Stimulated activated CD8-positive, alpha-beta memory T cell treated with anti-CD3 and anti-CD28 coated beads, Interleukin-4, amount 100 ng/mL, for 48 hours (primary cell): ENCODE data around the gene GDF10.
A peak's percentile ranks its signal among the peaks of the same experiment; 100 is the strongest.

Experiments used
- DNase-seq: peaks from one replicate; pipeline ENCODE4 v3.0.0-alpha.2; 2020

GDF10 gene

GRCh38 chr10:47299611-47300428 lies at the start of gene GDF10:
GDF10 (plus strand) TSS chr10:47300197; CDS start chr10:47300652, 455 bp downstream.
- no peak for DNase-seq

DNA sequence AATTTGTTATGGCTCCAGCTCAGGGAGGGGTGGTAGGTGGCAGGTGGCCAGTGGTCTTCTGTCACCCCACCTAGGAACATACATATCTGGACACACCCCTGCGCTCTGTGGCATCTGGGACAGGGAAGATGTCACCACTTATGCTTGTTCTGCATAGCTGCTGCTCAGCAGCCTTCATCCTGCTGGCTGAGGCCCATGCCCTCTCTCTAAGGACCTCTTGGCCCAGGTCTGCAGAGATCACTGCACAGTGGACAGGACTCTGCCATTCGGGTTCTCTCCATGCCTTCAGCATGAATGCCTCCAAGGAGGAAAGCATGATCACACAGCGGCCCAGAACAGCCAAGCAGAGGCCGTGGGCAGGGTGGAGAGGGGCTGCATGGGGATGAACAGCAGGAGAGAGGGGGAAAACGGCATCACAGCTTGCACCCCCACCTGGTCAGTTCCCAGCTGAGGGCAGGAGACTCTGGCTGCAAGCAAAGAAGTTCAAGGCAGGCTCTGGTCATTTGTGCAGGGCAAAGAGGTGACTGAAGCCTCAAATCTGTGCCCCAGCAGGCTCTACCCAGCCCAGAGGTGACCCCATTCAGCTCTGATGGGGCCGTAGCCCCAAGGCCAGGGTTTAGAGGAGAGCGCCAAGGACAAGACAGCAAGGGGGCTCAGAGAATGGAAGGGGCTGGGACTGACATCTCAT lies 47.8 kb upstream of the GDF10 start:
- no peak for DNase-seq

- DNase-seq: no peak
These were observed 46.9 kb upstream of the GDF10 start for GRCh38 chr10:47253030-47253637.

GRCh38 chr10:47253651-47254375 lies 46.2 kb upstream of the GDF10 start:
- DNase-seq: no peak

- DNase-seq: no peak
These were observed 45.4 kb upstream of the GDF10 start for GRCh38 chr10:47254611-47255010.

GRCh38 chr10:47255033-47255813 lies 44.8 kb upstream of the GDF10 start:
- DNase-seq: no peak

- DNase-seq: no peak
These were observed 44.1 kb upstream of the GDF10 start for GRCh38 chr10:47255866-47256265.

GRCh38 chr10:47256751-47257336 lies 43.2 kb upstream of the GDF10 start:
- DNase-seq: no peak

DNA sequence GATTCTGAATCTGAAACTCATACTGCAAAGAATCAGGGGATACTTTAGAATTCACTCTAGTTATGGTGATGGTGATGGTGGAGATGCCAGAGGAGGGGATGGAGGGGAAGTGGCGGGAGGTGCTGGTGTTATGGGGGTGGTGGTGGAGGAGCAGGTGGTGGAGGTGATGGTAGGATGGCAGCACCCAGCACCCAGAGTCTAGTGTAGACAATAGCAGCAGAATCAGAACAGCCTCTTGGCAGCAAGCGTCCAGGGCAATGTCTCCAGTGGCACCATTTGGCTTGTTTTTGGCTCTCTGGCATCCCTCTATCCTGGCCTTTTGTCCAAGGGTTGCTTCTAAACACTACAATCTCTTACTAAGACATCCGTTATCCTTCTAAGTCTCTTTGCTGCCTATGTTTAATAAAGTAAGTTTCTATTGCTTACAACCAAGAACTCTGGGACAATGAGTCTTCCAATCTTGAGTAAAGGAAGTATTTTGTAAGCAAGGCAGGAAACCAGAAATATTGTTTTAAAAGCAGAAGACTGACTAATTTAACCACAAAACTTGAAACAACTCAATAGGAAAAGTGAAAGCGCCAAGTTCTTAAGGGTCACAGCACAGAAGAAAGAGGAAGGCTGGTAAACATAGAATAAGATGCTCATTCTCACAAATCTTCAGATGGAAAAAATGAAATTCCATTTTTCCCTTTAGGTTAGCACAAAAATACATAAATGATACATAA lies 42.4 kb upstream of the GDF10 start:
- no peak for DNase-seq

DNA sequence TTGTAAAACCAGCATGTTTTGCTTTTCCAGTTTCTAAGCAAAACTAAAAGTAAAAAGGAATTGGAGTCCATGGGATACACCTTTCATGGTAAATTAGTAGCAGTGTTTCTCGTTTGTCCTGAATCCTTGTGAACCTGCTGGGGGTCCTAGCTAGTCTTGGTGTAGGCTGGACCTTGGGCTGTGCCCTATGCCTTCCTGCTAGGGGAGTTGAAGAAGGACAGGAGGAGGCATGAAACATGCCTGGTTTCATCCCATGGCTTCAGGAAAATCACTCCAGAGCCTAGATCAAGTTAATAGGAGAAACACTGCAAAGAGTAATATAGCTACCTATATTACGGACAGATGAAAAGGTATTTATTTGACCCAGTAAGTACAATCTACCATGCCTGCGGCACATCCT lies 41.1 kb upstream of the GDF10 start:
- no peak for DNase-seq

GRCh38 chr10:47259466-47259865 lies 40.5 kb upstream of the GDF10 start:
- DNase-seq: no peak

GRCh38 chr10:47260505-47261111 lies 39.4 kb upstream of the GDF10 start:
- DNase-seq: no peak

DNA sequence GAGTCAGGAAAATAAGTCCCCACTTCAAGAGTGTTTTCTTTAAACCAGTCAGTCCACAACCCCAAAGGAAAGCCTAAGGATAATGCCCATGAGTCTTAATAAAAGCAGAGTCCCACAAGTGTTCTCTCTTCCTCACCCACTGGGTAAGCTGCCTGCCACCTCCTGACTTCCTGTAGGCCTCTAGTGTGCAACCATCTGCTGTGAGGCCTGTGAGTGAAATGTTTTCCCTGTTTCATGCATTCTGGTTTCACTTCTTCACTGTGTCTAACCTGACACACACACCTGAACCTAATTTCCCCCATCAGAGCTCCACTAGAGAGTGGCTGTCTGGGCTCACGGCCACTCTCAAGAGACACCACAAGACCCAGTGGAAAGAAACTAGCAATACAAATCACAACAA lies 38.9 kb upstream of the GDF10 start:
- peak; percentile 46 for DNase-seq

DNA sequence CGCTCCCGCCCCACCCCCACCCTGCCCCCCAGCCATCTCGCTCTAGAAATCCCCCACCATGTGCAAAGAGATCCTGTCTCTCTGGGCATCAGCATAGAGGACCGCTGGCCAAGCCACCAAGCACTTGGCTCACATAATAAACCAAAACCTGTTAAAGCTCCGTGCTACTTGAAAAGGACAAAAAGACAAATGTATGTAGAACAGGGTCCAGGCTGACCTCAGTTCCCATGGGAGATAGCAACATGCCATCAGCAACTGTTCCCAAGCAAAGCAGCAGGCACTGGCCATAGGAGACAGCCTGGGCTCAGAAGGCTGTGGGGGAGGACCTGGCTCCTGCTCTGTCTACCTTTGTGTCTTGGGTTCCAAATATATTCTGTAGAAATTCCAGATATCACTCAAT lies 38.4 kb upstream of the GDF10 start:
- DNase-seq: no peak

GRCh38 chr10:47262606-47263533 lies 37.1 kb upstream of the GDF10 start:
- DNase-seq: no peak

- peak; percentile 61 for DNase-seq
These were observed 35.2 kb upstream of the GDF10 start for GRCh38 chr10:47264797-47265281.

DNA sequence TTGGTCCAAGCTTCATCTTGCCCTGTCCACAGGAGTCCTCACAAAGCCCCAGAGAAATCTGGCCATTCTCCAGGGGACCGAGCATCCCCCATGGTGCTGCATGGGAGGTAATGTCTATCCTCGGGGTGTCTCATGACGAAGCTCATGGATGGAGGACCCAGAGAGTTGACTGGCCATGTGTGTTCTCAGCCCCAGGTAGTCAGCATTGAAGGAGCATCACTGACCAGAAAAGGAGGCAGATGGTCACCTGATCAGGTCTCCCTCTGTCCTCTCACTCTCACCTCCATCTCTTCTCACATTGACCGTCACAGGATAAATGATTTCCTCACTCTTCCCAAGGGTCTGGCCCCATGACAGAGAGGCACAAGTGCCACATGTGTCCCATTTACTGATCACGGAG lies 33.4 kb upstream of the GDF10 start:
- peak; percentile 21 for DNase-seq

- no peak for DNase-seq
These were observed 31.3 kb upstream of the GDF10 start for GRCh38 chr10:47268696-47269095.

GRCh38 chr10:47269294-47269693 lies 30.7 kb upstream of the GDF10 start:
- no peak for DNase-seq

DNA sequence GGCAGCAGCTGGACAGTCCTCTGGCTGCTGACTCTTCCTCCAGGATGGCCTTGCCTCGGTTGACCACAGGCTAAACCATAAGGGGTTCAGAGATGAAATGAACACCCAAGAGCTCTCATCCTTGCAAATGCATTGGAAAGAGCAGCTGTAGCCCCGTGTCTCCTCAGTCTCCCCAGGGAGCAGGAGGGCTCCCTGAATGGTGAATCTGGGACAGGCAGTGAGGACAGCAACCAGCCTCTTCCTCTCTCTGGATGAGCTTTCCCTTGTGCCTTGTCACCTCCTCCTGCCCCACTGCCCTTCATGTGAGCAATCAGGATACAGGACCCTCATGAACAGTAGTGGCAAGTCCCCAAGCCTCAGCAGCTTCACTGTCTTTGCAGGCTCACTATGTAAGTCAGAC lies 23.9 kb upstream of the GDF10 start:
- DNase-seq: no peak
